SK-N-SH (cell line): ENCODE measurements around the gene C12orf60.

ENCODE experiments used
- EP300 ChIP-seq, 2 experiments: IDR thresholded peaks; 2 replicates each; pipeline versions ENCODE4 v1.4.0 to v1.6.1; 2012; ENCODE audit warnings: borderline replicate concordance in 1 of 2, low read depth in 1 of 2, low read length in 1 of 2
- EZH2phosphoT487 ChIP-seq: fragments of 200-600 bp; sonication (generic); IDR thresholded peaks from 2 replicates; pipeline ENCODE4 v1.6.1; 2017; ENCODE audit warnings: low read depth, mixed run types, mild to moderate bottlenecking, antibody characterized with exemption, moderate library complexity, borderline replicate concordance
- GABPA ChIP-seq: IDR thresholded peaks from 2 replicates; pipeline ENCODE4 v1.4.0; 2012; ENCODE audit warnings: low read depth, mild to moderate bottlenecking
- JUND ChIP-seq: IDR thresholded peaks from 2 replicates; pipeline ENCODE4 v1.4.0; 2012
- NRF1 ChIP-seq: IDR thresholded peaks from 2 replicates; pipeline ENCODE4 v1.6.1; 2012; ENCODE audit warnings: low read depth, mild to moderate bottlenecking, low read length
- POLR2AphosphoS5 ChIP-seq: IDR thresholded peaks from 2 replicates; pipeline ENCODE4 v1.6.1; 2012; ENCODE audit warnings: low read depth, low read length
- RCOR1 ChIP-seq: fragments of 150-350 bp; IDR thresholded peaks from 2 replicates; pipeline ENCODE4 v1.6.1; 2017; ENCODE audit warnings: antibody characterized with exemption, low read length
- RFX5 ChIP-seq: IDR thresholded peaks from 2 replicates; pipeline ENCODE4 v1.6.1; 2012; ENCODE audit warnings: mild to moderate bottlenecking, improper control_type of control experiment, low read length
- SIN3A ChIP-seq: IDR thresholded peaks from 2 replicates; pipeline ENCODE4 v1.6.1; 2012; ENCODE audit warnings: low read depth, mild to moderate bottlenecking, low read length, moderate library complexity, borderline replicate concordance
- YY1 ChIP-seq: IDR thresholded peaks from 2 replicates; pipeline ENCODE4 v1.4.0; 2012; ENCODE audit warnings: low read depth, mild to moderate bottlenecking

DNA sequence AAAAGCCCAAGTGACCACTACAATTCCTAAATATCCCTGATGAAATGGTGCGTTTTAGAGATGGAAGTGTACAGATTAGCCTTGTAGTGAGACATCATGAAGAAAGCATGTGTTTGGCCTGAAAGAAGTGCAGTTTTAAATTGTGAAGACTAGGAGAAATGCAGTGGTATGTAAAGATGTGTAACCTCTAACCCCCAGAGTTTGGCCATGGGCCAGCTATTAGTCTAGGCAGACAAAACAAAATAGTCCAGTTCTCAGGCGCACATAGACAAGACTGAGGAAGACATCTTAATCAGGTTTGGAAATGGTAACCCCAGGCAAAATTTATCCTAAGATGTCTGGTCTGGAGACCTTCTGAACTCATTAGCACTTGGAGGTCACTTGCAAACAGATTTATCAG is 23.6 kb upstream of the C12orf60 start:
- TF ChIP-seq JUND = no peak
- TF ChIP-seq POLR2AphosphoS5 = no peak
- no peak for TF ChIP-seq YY1
- no peak for TF ChIP-seq NRF1
- no peak for TF ChIP-seq EP300 (IDR thresholded peaks at IDR 0.05; ENCODE audit: borderline replicate concordance in 1 of 2, low read depth in 1 of 2, low read length in 1 of 2)
- TF ChIP-seq RFX5 = no peak
- TF ChIP-seq GABPA = no peak
- no peak for TF ChIP-seq EZH2phosphoT487
- TF ChIP-seq RCOR1 = no peak
- TF ChIP-seq SIN3A = no peak
